22Rv1 (cell line): ENCODE data around the gene FCN3.

Source experiments
- CTCF ChIP-seq: fragments of 450-650 bp; IDR thresholded peaks from 2 replicates; pipeline ENCODE4 v1.5.1; 2017; ENCODE audit warnings: mild to moderate bottlenecking
- ZFX ChIP-seq: fragments of 450-650 bp; IDR thresholded peaks from 2 replicates; pipeline ENCODE4 v1.6.1; 2017; ENCODE audit warnings: antibody characterized with exemption, borderline replicate concordance

GRCh38 chr1:27403931-27404330 lies 29.3 kb upstream of the FCN3 start:
- TF ChIP-seq CTCF (no peak), ZFX (no peak)
